DOHH2 (cell line): Measurements from ENCODE around the gene COPS3.

Experiments used
- H3F3A ChIP-seq: fragments of 200-600 bp; sonication (generic), shearing (Covaris generic); 2 replicates; pipeline ENCODE4 v1.6.0; 2016; ENCODE audit warnings: antibody characterized with exemption, mild to moderate bottlenecking; ENCODE audit not compliant: control insufficient read depth, insufficient read depth
- H3K27ac ChIP-seq: fragments of 200-600 bp; sonication (generic); 2 replicates; pipeline ENCODE4 v1.5.1; 2014; ENCODE audit warnings: low read depth, mild to moderate bottlenecking, low read length, moderate library complexity
- H3K27me3 ChIP-seq: fragments of 200-600 bp; sonication (generic); 2 replicates; pipeline ENCODE4 v1.6.1; 2014; ENCODE audit warnings: mild to moderate bottlenecking, low read length, mixed read lengths; ENCODE audit not compliant: control insufficient read depth
- H3K36me3 ChIP-seq: fragments of 200-600 bp; sonication (generic); 2 replicates; pipeline ENCODE4 v1.6.1; 2014; ENCODE audit warnings: mild to moderate bottlenecking, low read length, moderate library complexity, mixed read lengths; ENCODE audit not compliant: control insufficient read depth
- H3K4me1 ChIP-seq: fragments of 200-600 bp; sonication (generic); 2 replicates; pipeline ENCODE4 v1.6.1; 2014; ENCODE audit warnings: mild to moderate bottlenecking, low read length, mixed read lengths; ENCODE audit not compliant: control insufficient read depth
- H3K4me2 ChIP-seq: fragments of 200-600 bp; sonication (generic); 2 replicates; pipeline ENCODE4 v1.6.0; 2014; ENCODE audit warnings: mild to moderate bottlenecking, low read length, moderate library complexity
- H3K4me3 ChIP-seq: fragments of 200-600 bp; sonication (generic); 2 replicates; pipeline ENCODE4 v1.5.1; 2014; ENCODE audit warnings: mild to moderate bottlenecking, low read length, mixed read lengths
- H3K79me2 ChIP-seq: fragments of 200-600 bp; sonication (generic); 2 replicates; pipeline ENCODE4 v1.6.1; 2014; ENCODE audit warnings: mild to moderate bottlenecking, low read length, mixed read lengths; ENCODE audit not compliant: control insufficient read depth
- H3K9me2 ChIP-seq: fragments of 200-600 bp; sonication (generic); replicated peaks from 2 replicates; pipeline ENCODE4 v1.6.1; 2014; ENCODE audit warnings: mild to moderate bottlenecking, low read length, mixed read lengths; ENCODE audit not compliant: control insufficient read depth
- H3K9me3 ChIP-seq: fragments of 200-600 bp; sonication (generic); 2 replicates; pipeline ENCODE4 v1.6.1; 2014; ENCODE audit warnings: antibody characterized with exemption, low read length, mixed read lengths; ENCODE audit not compliant: control insufficient read depth, insufficient read depth
- H4K20me1 ChIP-seq: fragments of 200-600 bp; sonication (generic); 2 replicates; pipeline ENCODE4 v1.6.0; 2014; ENCODE audit warnings: low read depth, mild to moderate bottlenecking, antibody characterized with exemption, low read length, moderate library complexity; ENCODE audit not compliant: control insufficient read depth, insufficient read depth
- EZH2phosphoT487 ChIP-seq: fragments of 200-600 bp; sonication (generic); IDR thresholded peaks from 2 replicates; pipeline ENCODE4 v1.6.1; 2017; ENCODE audit warnings: borderline replicate concordance, mild to moderate bottlenecking, antibody characterized with exemption, low read length, moderate library complexity, mixed read lengths
- TF ChIP-seq, protein P1 (sequence below): fragments of 200-600 bp; sonication (generic); IDR thresholded peaks from one replicate; pipeline ENCODE4 v1.5.1; 2014; ENCODE audit warnings: antibody characterized with exemption, mild to moderate bottlenecking, low read depth, low read length; ENCODE audit not compliant: poor library complexity, severe bottlenecking

The COPS3 gene

DNA sequence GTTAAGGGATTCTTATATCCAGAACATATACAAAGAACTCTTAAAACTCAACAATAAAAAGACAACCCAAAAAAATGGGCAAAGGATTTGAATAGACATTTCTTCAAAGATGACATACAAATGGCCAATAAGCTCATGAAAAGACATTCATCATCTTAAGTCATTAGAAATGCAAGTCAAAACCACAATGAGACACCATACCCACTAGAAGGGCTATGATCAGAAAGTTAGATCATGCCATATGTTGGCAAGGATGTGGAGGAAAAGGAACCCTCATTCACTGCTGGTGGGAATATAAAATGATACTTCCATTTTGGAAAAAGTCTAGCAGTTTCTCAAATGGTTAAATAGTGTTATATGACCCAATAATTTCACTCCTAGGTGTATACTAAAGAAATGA lies 84.3 kb downstream of the COPS3 start:
- Histone ChIP-seq H3K9me2 (no peaks in the 10 kb centered on the region), H3K9me3 (no peaks in the 10 kb centered on the region), H4K20me1 (0 out of 2 replicates have a peak, but pooled peaks cover 7% of the 10 kb centered on the region), H3K79me2 (peaks cover 4% of the 10 kb centered on the region), H3K36me3 (peaks cover 5% of the 10 kb centered on the region; the same call in 1 of the 2 replicates), H3K4me1 (peaks cover 9% of the 10 kb centered on the region), H3F3A (0 out of 2 replicates have a peak, but pooled peaks cover 5% of the 10 kb centered on the region), H3K4me2 (no peak overlapping the region), H3K27me3 (no peaks in the 10 kb centered on the region), H3K27ac (no peak overlapping the region), H3K4me3 (no peak overlapping the region)
- TF ChIP-seq, protein P1, sequence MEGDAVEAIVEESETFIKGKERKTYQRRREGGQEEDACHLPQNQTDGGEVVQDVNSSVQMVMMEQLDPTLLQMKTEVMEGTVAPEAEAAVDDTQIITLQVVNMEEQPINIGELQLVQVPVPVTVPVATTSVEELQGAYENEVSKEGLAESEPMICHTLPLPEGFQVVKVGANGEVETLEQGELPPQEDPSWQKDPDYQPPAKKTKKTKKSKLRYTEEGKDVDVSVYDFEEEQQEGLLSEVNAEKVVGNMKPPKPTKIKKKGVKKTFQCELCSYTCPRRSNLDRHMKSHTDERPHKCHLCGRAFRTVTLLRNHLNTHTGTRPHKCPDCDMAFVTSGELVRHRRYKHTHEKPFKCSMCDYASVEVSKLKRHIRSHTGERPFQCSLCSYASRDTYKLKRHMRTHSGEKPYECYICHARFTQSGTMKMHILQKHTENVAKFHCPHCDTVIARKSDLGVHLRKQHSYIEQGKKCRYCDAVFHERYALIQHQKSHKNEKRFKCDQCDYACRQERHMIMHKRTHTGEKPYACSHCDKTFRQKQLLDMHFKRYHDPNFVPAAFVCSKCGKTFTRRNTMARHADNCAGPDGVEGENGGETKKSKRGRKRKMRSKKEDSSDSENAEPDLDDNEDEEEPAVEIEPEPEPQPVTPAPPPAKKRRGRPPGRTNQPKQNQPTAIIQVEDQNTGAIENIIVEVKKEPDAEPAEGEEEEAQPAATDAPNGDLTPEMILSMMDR: no peak
- TF ChIP-seq EZH2phosphoT487: no peak
